GM19240 (cell line): Measurements from ENCODE around the gene BBS10.
"Not testable (repeated sequence)": the region's sequence is repeated elsewhere in the genome, so short reads cannot be mapped to it uniquely, and the experiment has no call there.

Experiments used
- DNase-seq: peaks from one replicate; pipeline ENCODE4 v3.0.0; 2011; ENCODE audit warnings: low spot score; ENCODE audit not compliant: insufficient read length

The BBS10 gene

GRCh38 chr12:76348079-76348901 is at the start of gene BBS10:
BBS10 (minus strand) TSS chr12:76348415; CDS start chr12:76348358, 57 bp downstream.
- peak; percentile 62 for DNase-seq

GRCh38 chr12:76391461-76391860 is 43.2 kb upstream of the BBS10 start:
- no peak for DNase-seq

DNA sequence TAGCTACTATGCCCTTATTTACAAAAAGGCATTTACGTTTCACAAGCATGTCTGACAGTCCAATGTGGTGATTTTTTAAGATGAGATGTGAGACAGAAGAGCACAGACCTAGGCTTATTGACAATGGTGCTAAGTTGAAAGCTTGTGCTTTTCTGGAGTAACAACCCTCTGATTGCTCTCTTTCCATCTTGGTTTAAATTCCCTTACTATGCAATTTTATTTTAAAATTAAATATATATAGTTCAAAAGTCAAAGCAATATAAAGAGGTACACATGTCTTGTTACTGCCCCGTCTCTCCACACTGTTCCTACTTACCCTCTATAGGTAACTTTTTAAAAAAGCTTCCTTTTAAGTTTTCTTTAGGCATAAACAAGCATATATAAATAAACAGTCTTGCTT is 39.4 kb upstream of the BBS10 start:
- DNase-seq = no peak

DNA sequence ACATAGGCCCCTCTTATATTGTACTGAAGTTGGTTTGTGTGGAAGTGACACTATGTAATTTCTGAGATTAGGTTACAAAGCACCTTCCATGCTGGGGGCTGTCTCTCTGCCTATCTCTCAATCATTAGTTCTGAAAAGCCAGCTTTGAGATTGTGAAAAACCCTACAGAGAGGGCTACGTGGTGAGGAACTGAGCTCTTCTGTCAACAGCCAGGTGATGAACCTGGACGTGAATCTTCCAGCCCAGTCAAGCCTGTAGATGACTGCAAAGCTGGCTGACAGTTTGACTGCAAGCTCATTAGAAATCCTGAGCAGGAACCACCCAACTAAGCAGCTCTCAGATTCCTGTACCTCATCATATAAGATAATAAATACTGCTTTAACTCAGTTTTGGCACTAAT is 36.3 kb upstream of the BBS10 start:
- DNase-seq = no peak

GRCh38 chr12:76383988-76384387 is 35.8 kb upstream of the BBS10 start:
- no peak for DNase-seq

DNA sequence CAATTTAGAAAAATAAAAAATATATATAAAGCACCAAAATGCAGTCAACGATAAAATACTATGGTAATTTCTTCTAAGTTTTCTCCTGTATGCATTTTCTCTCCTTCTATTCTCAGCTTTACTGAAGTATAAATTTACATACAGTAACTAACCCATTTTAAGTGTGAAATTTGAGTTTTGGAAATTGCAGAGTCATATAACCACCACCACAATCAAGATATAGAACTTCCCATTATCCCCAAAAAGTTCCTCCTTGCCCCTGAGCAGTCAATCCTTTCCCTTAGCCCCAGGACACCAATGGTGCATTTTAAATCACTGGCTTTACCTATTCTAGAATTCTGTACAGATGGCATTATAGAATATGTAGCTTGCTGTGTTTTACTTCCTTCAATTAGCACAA is 31.0 kb upstream of the BBS10 start:
- no peak for DNase-seq

DNA sequence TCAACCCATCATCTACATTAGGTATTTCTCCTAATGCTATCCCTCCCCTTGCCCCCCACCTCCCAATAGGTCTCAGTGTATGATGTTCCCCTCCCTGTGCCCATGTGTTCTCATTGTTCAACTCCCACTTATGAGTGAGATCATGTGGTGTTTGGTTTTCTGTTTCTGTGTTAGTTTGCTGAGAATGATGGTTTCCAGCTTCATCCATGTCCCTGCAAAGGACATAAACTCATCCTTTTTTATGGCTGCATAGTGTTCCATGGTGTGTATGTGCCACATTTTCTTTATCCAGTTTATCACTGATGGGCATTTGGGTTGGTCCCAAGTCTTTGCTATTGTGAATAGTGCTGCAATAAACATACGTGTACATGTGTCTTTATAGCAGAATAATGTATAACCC is 28.7 kb upstream of the BBS10 start:
- not testable (repeated sequence) for DNase-seq

DNA sequence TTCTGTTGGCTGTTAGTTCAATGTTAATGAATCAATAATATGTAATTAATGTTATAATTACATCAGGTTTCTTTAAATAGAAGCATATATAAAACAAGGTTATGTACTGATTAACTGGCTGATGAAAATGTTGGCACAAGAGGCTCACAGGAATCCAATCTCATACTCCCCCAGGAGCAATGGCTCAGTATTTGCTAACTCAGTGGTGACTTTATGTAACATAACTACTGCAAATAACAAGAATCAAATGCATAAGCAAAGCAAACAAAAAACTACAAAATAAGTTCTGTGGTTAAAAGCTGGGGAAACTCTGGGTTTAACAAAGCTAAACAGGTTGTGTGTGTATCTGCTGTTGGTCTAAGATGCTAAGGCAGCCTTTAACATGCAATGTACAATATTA is 27.7 kb upstream of the BBS10 start:
- DNase-seq = no peak

DNA sequence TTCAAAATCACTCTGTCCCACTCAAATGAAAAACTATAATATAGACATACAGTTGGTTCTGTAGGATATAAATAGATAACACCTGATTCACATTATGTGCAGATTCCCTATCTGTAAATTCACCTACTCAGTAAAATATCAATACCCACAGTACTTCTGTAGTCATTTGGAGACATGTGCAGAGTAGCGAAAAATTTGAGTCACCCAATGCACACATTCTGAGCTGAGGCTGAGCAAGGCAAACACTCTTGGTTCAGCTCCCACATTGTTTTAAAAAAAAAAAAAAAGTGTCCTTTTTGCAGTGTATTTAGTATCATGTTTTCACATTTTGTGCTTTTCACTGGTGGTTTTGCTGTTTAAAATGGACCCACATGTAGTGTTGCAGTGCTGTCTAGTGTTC is 27.3 kb upstream of the BBS10 start:
- DNase-seq = no peak

DNA sequence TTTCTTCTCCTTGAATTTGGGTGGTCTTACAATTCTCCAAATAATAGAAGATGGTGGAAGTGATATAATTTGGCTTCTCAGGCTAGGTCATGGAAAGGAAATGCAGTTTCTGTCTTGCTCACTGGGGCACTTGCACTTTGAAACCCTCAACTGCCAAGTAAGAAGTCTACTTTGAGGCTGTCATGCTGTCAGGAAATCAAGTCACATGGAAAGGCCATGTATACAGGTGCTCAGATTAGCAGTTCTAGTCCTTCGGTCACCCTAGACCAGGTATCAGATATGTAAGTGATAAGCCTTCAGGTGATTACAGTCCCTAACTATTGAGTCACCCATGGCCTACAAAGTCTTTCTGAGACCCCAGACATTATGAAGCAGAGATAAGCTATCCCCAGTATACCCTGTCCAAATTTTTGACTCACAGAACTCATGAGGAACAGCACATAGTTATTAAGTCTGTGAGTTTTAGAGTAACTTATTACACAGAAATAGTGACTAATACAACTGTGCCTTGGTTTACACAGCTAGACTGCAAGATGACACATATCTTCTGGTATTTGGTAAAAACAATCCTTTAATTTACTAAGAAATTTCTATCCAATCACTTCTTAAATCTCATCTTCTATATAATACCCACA is 26.3 kb upstream of the BBS10 start:
- no peak for DNase-seq

GRCh38 chr12:76368230-76368629 is 20.0 kb upstream of the BBS10 start:
- DNase-seq = no peak

- DNase-seq = no peak
These were observed 17.9 kb upstream of the BBS10 start for GRCh38 chr12:76366163-76366562.

DNA sequence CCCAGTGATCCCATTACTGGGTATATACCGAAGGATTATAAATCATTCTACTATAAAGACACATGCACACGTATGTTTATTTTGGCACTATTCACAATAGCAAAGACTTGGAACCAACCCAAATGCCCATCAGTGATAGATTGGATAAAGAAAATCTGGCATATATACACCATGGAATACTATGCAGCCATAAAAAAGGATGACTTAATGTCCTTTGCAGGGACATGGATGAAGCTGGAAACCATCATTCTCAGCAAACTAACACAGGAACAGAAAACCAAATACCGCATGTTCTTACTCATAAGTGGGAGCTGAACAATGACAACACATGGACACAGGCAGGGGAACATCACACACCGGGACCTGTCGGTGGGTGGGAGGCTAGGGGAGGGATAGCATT is 15.9 kb upstream of the BBS10 start:
- DNase-seq = not testable (repeated sequence)

DNA sequence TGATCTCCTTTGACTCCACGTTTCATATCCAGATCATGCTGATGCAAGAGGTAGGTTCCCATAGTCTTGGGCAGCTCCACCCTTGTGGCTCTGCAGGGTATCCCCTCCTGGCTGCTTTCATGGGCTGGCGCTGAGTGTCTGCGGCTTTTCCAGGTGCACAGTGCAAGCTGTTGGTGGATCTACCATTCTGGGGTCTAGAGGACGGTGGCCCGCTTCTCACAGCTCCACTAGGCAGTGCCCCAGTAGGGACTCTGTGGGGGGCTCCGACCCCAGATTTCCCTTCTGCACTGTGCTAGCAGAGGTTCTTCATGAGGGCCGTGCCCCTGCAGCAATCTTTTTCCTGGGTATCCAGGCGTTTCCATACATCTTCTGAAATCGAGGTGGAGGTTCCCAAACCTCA is 12.1 kb upstream of the BBS10 start:
- no peak for DNase-seq

DNA sequence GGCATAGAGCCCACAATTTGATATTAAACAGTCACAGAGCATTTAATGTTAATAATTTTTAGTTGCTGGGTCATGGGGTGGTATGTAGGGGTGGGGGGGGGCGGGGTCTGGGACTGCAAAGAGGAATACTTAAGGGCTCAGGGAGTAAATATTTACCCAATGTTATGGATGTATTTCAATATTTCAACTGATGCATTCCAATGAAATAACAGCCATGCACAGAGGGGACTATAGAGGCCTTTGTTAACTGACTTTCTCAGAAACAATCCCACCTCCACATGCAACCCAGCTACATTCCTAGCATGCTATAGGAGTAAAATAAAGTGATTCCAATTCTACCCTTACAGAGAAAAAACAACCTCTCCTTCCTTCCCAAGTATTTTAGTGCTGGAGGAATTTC is 7.9 kb upstream of the BBS10 start:
- no peak for DNase-seq

GRCh38 chr12:76346798-76347420 is 1.3 kb downstream of the BBS10 start:
- DNase-seq = no peak

DNA sequence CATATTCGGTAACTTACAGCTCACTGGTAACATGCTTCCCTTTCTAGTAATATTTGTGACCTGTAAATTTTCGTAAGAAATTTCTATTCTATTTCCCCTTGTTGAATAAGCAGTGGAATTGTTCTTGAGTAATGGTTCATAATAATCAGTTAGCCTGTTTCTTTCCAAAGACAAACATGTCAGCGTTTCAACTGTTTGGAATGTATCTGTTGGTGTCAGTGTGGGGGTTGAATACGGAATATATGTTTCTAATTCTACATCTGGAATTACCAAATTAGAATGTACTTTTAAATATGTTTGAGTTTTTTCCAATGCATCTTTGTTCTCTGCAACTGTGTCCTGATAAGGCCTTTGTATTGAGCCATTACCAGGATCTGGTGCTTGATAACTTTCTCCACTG is 2.0 kb downstream of the BBS10 start:
- no peak for DNase-seq

- no peak for DNase-seq
These were observed 2.6 kb downstream of the BBS10 start for GRCh38 chr12:76345569-76345968.

DNA sequence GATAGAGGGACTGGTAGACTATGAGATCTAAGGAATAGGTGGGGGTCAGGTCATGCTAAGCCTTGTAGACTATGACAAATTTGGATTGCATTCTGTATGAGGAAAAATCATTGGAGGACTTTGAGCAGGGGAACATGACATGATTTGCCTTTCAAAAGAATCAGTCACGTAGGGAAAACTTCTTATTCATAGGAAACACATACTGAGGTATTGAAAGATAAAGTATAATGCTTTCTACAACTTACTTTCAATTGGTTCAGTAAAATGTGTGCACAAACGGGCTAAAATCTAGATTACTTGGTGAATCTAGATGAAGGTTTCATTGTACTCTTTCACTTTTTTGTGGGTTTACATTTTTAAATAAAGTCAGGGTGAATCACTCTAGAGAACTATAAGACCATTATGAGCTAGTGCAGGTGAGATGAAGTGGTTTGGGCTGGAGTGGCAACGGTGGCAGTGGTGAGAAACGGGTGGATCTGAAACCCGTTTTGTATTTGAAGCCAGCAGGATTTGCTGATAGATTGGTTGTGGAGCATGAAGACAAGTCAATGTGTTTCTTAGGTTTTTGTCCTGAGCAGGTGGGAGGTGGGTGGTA is 6.7 kb downstream of the BBS10 start:
- no peak for DNase-seq

DNA sequence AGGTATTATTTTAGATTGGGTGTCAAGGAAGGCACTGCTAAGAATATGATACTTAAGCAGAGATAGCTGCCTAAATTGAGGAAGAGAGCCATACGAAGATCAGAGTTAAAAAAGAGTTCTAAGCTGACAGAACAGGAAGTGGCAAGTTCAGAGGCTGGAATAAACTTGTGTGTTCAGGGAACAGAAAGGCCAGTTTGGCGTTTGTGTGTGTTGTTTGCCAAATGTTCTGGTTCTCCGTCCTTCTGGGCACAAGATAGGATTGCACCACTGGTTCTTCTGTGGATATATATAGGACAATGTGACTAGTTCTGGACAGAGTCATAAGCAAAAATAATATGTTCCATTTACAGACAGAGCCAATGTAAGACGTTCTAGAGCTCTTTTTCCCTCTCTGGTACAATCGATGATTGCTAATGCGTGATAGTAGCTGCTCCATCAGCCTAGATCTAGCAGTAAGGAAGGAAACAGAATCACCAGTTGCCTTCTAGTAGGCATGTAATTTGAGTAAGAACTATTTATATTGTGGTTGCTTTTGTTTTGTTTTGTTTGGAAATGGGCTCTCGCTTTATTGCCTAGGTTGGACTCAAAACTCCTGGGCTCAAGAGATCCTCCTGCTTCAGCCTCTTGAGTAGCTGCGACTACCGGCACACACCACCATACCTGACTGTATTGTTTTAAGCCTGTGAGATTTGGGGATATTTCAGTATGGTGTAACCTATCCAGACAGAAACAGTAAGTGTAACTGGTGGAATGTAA is 7.4 kb downstream of the BBS10 start:
- DNase-seq = no peak

- no peak for DNase-seq
These were observed 10.6 kb downstream of the BBS10 start for GRCh38 chr12:76337583-76337982.
